H1 (cell line): ENCODE measurements around the gene EPHB3. TPM values are rescaled to one million over a fixed set of nuclear protein-coding genes. Genes with fewer than 3 reads are reported as not detected.

ENCODE experiments used
- CTCF ChIA-PET: fragments of 300-600 bp; sonication (Branson Sonifier 250); formaldehyde crosslinking; loops from one replicate; lab custom pipeline; 2021; ENCODE audit not compliant: partially characterized antibody; lab: Charles Lee
- POLR2A ChIA-PET: fragments of 300-600 bp; sonication (Branson Sonifier 250); formaldehyde crosslinking; loops from one replicate; lab custom pipeline; 2021; ENCODE audit warnings: inconsistent platforms; ENCODE audit not compliant: partially characterized antibody; lab: Charles Lee
- DNase-seq, 2 experiments: peaks; one replicate each; pipeline versions ENCODE4 v3.0.0 to v3.0.0-alpha.2; 2010 to 2022; ENCODE audit warnings: low spot score in 2 of 2, low read depth in 1 of 2, mixed read lengths in 1 of 2
- FAIRE-seq: peaks from 2 replicates; lab custom pipeline; 2011; peaks lifted over from hg19 to GRCh38; lab: Jason Lieb, UNC
- H2AFZ ChIP-seq: 2 replicates; pipeline ENCODE4 v1.8.1; 2012; ENCODE audit warnings: low read length, inconsistent platforms
- H2AK5ac ChIP-seq: 2 replicates; pipeline ENCODE4 v1.6.1; 2013; ENCODE audit warnings: low read depth, low read length
- H2BK120ac ChIP-seq: replicated peaks from 2 replicates; pipeline ENCODE3; 2013; ENCODE audit warnings: low read depth, low read length, inconsistent platforms
- H2BK12ac ChIP-seq: 2 replicates; pipeline ENCODE4 v1.6.1; 2013; ENCODE audit warnings: low read depth, low read length
- H2BK15ac ChIP-seq: 2 replicates; pipeline ENCODE4 v1.6.1; 2013; ENCODE audit warnings: low read length
- H2BK20ac ChIP-seq: 2 replicates; pipeline ENCODE4 v1.6.1; 2013; ENCODE audit warnings: low read length
- H2BK5ac ChIP-seq: 2 replicates; pipeline ENCODE4 v1.6.1; 2013; ENCODE audit warnings: low read depth, low read length
- H3K14ac ChIP-seq: 2 replicates; pipeline ENCODE4 v1.6.1; 2013; ENCODE audit warnings: inconsistent platforms; ENCODE audit not compliant: insufficient read length
- H3K18ac ChIP-seq: 2 replicates; pipeline ENCODE4 v1.6.1; 2013; ENCODE audit warnings: low read length; ENCODE audit errors: extremely low read depth
- H3K23ac ChIP-seq: 2 replicates; pipeline ENCODE4 v1.6.1; 2013; ENCODE audit warnings: inconsistent platforms; ENCODE audit not compliant: insufficient read length
- H3K23me2 ChIP-seq: 2 replicates; pipeline ENCODE4 v1.6.1; 2013; ENCODE audit warnings: low read depth, low read length
- H3K27ac ChIP-seq: 2 replicates; pipeline ENCODE4 v1.6.1; 2011; ENCODE audit warnings: low read depth, low read length, inconsistent platforms
- H3K27me3 ChIP-seq, 4 experiments: replicated peaks in 1 of 4; 1 replicate in 1 of 4; 2 replicates in 3 of 4; pipeline versions ENCODE4 v1.6.1 to v1.8.1; 2011 to 2013; ENCODE audit warnings: low read length in 3 of 4, mild to moderate bottlenecking in 3 of 4, inconsistent platforms in 2 of 4, mixed read lengths in 2 of 4, moderate library complexity in 1 of 4; ENCODE audit not compliant: control insufficient read depth in 3 of 4, insufficient read depth in 3 of 4; ENCODE audit errors: extremely low read depth in 1 of 4
- H3K36me3 ChIP-seq, 4 experiments: 2 replicates each; pipeline versions ENCODE4 v1.6.1 to v1.8.1; 2011 to 2013; ENCODE audit warnings: mild to moderate bottlenecking in 4 of 4, low read length in 3 of 4, moderate library complexity in 2 of 4, control low read depth in 1 of 4, inconsistent platforms in 1 of 4; ENCODE audit not compliant: insufficient read depth in 4 of 4, control insufficient read depth in 2 of 4
- H3K4ac ChIP-seq: replicated peaks from 2 replicates; pipeline ENCODE3; 2013; ENCODE audit warnings: low read length, low read depth, mixed read lengths, inconsistent platforms; ENCODE audit not compliant: insufficient read length
- H3K4me1 ChIP-seq, 4 experiments: replicated peaks in 1 of 4; 1 replicate in 1 of 4; 2 replicates in 3 of 4; pipeline versions ENCODE4 v1.6.1 to v1.8.1; 2011 to 2013; ENCODE audit warnings: low read length in 3 of 4, inconsistent platforms in 2 of 4, mixed read lengths in 1 of 4; ENCODE audit not compliant: insufficient read depth in 4 of 4, control insufficient read depth in 3 of 4
- H3K4me2 ChIP-seq, 2 experiments: 2 replicates each; pipeline versions ENCODE4 v1.6.1 to v1.8.1; 2011 to 2013; ENCODE audit warnings: low read depth in 2 of 2, low read length in 2 of 2, control low read depth in 1 of 2, inconsistent platforms in 1 of 2, mild to moderate bottlenecking in 1 of 2; ENCODE audit not compliant: insufficient read depth in 1 of 2
- H3K4me3 ChIP-seq, 4 experiments: fragments of 200-600, 300-600 bp in 1 of 4; sonication (generic), shearing (Covaris generic), sonication (Bioruptor Twin) in 1 of 4; 2 replicates each; pipeline versions ENCODE4 v1.5.1 to v1.8.1; 2011 to 2016; ENCODE audit warnings: low read length in 4 of 4, low read depth in 3 of 4, control low read depth in 2 of 4, inconsistent platforms in 2 of 4, mild to moderate bottlenecking in 2 of 4, mixed read lengths in 1 of 4, moderate library complexity in 1 of 4; ENCODE audit not compliant: insufficient read depth in 2 of 4; ENCODE audit errors: extremely low read depth in 1 of 4
- H3K56ac ChIP-seq: replicated peaks from 2 replicates; pipeline ENCODE3; 2013; ENCODE audit warnings: low read depth, mild to moderate bottlenecking, mixed read lengths, low read length, inconsistent platforms; ENCODE audit not compliant: insufficient read length
- H3K79me1 ChIP-seq: 2 replicates; pipeline ENCODE4 v1.6.1; 2013; ENCODE audit warnings: low read depth, low read length, control low read depth
- H3K79me2 ChIP-seq, 2 experiments: 2 replicates each; pipeline versions ENCODE4 v1.6.1 to v1.8.1; 2012 to 2013; ENCODE audit warnings: low read length in 2 of 2, mild to moderate bottlenecking in 2 of 2, inconsistent platforms in 1 of 2; ENCODE audit not compliant: insufficient read depth in 2 of 2, control insufficient read depth in 1 of 2
- H3K9ac ChIP-seq, 4 experiments: replicated peaks in 1 of 4; 1 replicate in 1 of 4; 2 replicates in 3 of 4; pipeline versions ENCODE4 v1.6.1 to v1.8.1; 2011 to 2013; ENCODE audit warnings: low read depth in 3 of 4, low read length in 3 of 4, control low read depth in 2 of 4, mild to moderate bottlenecking in 2 of 4, moderate library complexity in 2 of 4, inconsistent platforms in 1 of 4; ENCODE audit errors: extremely low read depth in 1 of 4
- H3K9me3 ChIP-seq, 2 experiments: 2 replicates each; pipeline versions ENCODE4 v1.6.1 to v1.8.1; 2012 to 2013; ENCODE audit warnings: mild to moderate bottlenecking in 2 of 2, moderate library complexity in 2 of 2, control low read depth in 1 of 2, inconsistent platforms in 1 of 2, low read depth in 1 of 2, low read length in 1 of 2, mixed read lengths in 1 of 2; ENCODE audit not compliant: insufficient read depth in 2 of 2
- H4K20me1 ChIP-seq, 2 experiments: replicated peaks in 1 of 2; 2 replicates each; pipeline versions ENCODE3 to v1.8.1; 2011 to 2013; ENCODE audit warnings: inconsistent platforms in 2 of 2, low read length in 2 of 2, mild to moderate bottlenecking in 1 of 2; ENCODE audit not compliant: insufficient read depth in 2 of 2, control insufficient read depth in 1 of 2
- H4K5ac ChIP-seq: 2 replicates; pipeline ENCODE4 v1.6.1; 2013; ENCODE audit warnings: low read length, low read depth, mixed read lengths, inconsistent platforms; ENCODE audit not compliant: insufficient read length
- H4K8ac ChIP-seq: 2 replicates; pipeline ENCODE4 v1.8.0; 2013; ENCODE audit warnings: mild to moderate bottlenecking, moderate library complexity, low read length, inconsistent platforms; ENCODE audit not compliant: insufficient read depth; ENCODE audit errors: extremely low read depth
- H4K91ac ChIP-seq: replicated peaks from 2 replicates; pipeline ENCODE3; 2013; ENCODE audit warnings: low read length, mixed read lengths, inconsistent platforms; ENCODE audit not compliant: insufficient read length
- RXRA ChIP-seq: IDR thresholded peaks from 2 replicates; pipeline ENCODE4 v1.6.1; 2011; ENCODE audit warnings: low read depth, mild to moderate bottlenecking, low read length, moderate library complexity; ENCODE audit not compliant: insufficient read depth
- WGBS, 2 experiments: shearing (Covaris generic) in 1 of 2; methylation state at CpG; one replicate each; pipeline versions ENCODE4 v1.1.6 to v1.1.7; 2013 to 2015; ENCODE audit warnings: low lambda C conversion rate in 2 of 2, mixed read lengths in 2 of 2, inconsistent platforms in 1 of 2, low coverage in 1 of 2, missing lambda C conversion rate in 1 of 2; ENCODE audit not compliant: insufficient replicate concordance in 2 of 2, insufficient coverage in 1 of 2, insufficient read length in 1 of 2; ENCODE audit errors: extremely low coverage in 1 of 2, missing lambda C conversion rate in 1 of 2; 5-methylcytosine and 5-hydroxymethylcytosine counted together
- polyA plus RNA-seq, 7 experiments: library from polyadenylated mRNA; depleted of rRNA in 3 of 7; stranded (reverse) in 5 of 7; unstranded in 2 of 7; fragments of >200 nt in 5 of 7; fragments of 200-250 nt in 2 of 7; gene quantifications; 1 replicate in 5 of 7; 2 replicates in 1 of 7; 4 replicates in 1 of 7; pipeline versions ENCODE4 v1.2.1 to v1.2.3, GENCODE V29; 2011 to 2013; ENCODE audit warnings: missing spikeins in 2 of 7, mixed read lengths in 2 of 7
- total RNA-seq: library from RNA; stranded (reverse); fragmentation: NEBNext Ultra II Directional; extraction: Animal tissue kit (Norgen Biotek cat#: 25700); gene quantifications from 2 replicates; pipeline ENCODE4 v1.2.1, GENCODE V29; 2021

The EPHB3 gene
- total and polyA plus RNA-seq, 2 of the 8 experiments (the other 6 are each of a cell fraction or from before 2014, with no cell fraction given) = 0.41 to 0.91 TPM

- Histone ChIP-seq H2BK120ac (no peak overlapping the region), H3K79me2 (no peaks in the 10 kb centered on the region), H2AFZ (no peak overlapping the region), H2AK5ac (no peak overlapping the region), H3K27me3 (0 out of 7 replicates have a peak, but pooled peaks cover 0 to 2% (median 0%) of the 10 kb centered on the region in 4 experiments), H2BK12ac (no peak overlapping the region), H2BK20ac (no peak overlapping the region), H4K5ac (no peak overlapping the region), H3K18ac (no peak overlapping the region), H3K27ac (no peak overlapping the region), H3K23ac (no peak overlapping the region), H4K91ac (no peak overlapping the region), H3K4me1 (peaks cover 0 to 18% (median 7%) of the 10 kb centered on the region in 4 experiments; a peak in 5 of 7 replicates), H3K14ac (no peak overlapping the region), H2BK5ac (no peak overlapping the region), H2BK15ac (no peak overlapping the region), H3K4me2 (no peak overlapping the region), H4K20me1 (no peaks in the 10 kb centered on the region), H3K23me2 (no peaks in the 10 kb centered on the region), H4K8ac (no peak overlapping the region), H3K36me3 (no peaks in the 10 kb centered on the region), H3K4ac (no peak overlapping the region), H3K79me1 (no peaks in the 10 kb centered on the region), H3K9ac (no peak overlapping the region), H3K4me3 (no peak overlapping the region), H3K56ac (no peak overlapping the region), H3K9me3 (no peaks in the 10 kb centered on the region)
- ChIA-PET CTCF (no interaction called here), POLR2A (no interaction called here)
- DNase-seq (no peak), FAIRE-seq (no peak)
- WGBS, 2 experiments = 79% methylated on average over 6 of the region's 6 CpGs; no CpG with 5 or more reads in 1 of the 2 experiments
- TF ChIP-seq RXRA = no peak
These were observed 65.3 kb downstream of the EPHB3 start for GRCh38 chr3:184626923-184627322.
